ENCODE data around the gene NRP1.

NRP1 gene

GRCh38 chr10:33201056-33201780, 133.2 kb downstream of the NRP1 start:
- no peak overlapping the region for H3K4me3 ChIP-seq (ENCODE audit: low read depth, low read length)
- no peak for DNase-seq (ENCODE audit: low read depth)

DNA sequence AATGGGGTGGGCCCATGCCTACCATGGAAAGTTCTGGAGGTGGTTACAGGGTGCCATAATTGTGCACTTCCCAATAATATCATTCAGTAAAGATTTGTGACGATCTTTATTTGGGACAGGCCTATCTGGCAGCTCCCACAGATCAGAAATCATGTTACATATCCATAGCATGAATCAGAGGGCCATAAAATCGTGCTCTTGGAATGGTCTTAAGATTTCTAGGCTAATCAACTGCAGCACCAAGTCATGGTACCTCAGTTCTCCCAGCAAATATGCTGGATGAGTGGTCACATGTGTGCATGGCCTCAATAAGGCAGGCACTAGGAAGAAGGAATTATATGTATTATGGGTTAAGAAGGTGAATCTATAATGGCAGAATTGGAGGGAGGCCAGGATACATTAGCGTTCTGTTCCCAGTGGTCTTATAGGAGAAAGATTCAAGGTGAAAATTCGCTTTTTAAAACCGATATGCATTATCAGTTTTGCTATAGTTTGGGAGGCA, 134.7 kb downstream of the NRP1 start:
- no peak overlapping the region for H3K4me3 ChIP-seq (ENCODE audit: low read depth, low read length)
- no peak for DNase-seq (ENCODE audit: low read depth)

DNA sequence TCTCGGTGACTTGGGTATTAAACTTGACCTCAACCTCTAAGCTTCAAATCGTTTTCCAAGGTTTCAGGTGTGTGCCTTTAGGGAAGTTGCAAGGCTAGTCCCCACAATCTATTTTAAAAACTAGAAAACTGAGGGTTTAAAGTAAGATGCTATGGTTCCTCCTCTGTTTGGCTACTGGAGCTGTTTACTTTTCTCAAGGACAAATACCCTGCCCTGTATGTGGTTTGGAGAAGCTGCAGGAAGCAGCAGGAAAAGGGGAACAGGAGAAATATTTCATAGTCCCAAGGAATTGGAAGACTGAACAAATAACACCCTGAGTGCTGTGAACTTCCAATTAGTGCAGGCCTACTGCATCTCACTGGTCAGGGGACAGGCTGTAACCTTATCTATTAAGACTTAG, 135.9 kb downstream of the NRP1 start:
- no peak for DNase-seq (ENCODE audit: low read depth)
- H3K4me3 ChIP-seq (ENCODE audit: low read depth, low read length) = no peak overlapping the region

GRCh38 chr10:33196710-33197491, 137.6 kb downstream of the NRP1 start:
- H3K4me3 ChIP-seq (ENCODE audit: low read depth, low read length) = no peak overlapping the region
- DNase-seq (ENCODE audit: low read depth) = no peak

GRCh38 chr10:33196377-33196706, 138.1 kb downstream of the NRP1 start:
- no peak overlapping the region for H3K4me3 ChIP-seq (ENCODE audit: low read depth, low read length)
- no peak for DNase-seq (ENCODE audit: low read depth)

DNA sequence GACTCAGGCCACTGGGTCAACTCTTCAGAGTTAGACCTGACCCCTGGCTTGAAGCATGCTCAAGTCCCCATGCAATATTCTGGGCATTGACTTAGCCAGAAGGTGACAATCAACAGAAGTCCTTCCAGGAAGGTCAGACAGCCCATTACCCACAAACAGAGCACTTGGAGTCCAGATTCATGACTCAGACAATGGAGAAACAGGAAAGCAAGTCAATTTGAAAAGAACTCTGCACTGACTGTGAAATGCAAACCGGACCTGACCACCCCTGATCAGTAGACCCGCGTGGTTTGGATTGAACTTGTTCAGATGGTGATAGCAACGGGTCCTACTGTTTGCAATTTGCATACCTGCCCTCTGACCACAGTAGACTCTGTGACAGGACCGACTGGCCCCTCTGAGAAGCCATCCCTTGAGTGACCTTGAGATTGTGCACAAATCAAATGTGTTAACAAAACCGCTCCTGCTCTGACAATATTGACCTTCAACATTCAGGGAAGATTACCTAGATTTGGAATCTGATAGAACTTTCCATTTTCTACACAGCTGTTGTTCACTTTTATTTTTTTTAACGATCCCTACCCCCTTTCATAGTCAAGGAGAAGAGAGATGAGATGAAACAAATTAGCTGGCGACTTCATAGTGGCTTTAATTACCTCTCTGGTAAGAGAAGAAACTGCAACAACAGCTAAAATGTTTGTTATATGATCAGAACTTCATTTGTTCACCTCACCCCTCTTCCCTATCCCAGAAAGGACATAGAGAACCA, 138.7 kb downstream of the NRP1 start:
- no peak for DNase-seq (ENCODE audit: low read depth)
- no peak overlapping the region for H3K4me3 ChIP-seq (ENCODE audit: low read depth, low read length)

DNA sequence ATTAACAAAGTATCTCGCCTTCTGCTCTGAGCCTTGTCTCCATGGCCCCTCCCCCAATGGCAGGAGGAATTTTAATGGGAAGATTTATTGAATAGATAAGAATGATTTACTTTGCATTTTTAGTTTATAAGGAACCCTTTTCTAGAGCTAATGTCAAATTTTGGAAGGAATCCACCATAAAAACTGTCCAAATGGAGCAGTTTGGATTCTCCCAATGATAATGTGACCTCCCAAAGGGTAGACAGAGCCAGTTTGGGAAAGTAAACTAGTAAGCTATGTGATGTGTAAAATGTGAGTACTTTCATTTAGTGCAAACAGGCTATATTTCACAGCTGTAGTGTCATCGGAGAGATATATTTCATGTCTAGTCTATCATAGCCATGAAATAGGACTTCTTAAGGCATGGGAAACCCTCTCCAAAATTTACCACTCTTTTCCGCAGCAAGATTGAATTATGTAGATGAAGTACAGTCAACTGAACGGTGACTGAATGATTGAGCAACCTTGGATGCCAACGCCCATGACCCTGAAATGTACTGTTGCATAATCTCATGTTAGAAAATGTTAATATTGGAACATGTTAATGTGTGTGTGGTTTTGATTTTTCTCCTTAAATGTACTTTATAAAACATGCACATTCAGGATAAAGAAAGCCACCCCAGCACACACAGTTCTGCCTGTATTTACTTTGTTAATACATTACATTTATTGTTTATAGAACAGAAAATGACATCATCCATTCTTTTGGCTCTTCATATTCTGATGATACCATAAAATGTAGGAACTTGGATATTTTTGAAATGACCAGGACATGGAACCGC, 140.6 kb downstream of the NRP1 start:
- H3K4me3 ChIP-seq (ENCODE audit: low read depth, low read length) = no peak overlapping the region
- DNase-seq (ENCODE audit: low read depth) = peak; percentile 62

DNA sequence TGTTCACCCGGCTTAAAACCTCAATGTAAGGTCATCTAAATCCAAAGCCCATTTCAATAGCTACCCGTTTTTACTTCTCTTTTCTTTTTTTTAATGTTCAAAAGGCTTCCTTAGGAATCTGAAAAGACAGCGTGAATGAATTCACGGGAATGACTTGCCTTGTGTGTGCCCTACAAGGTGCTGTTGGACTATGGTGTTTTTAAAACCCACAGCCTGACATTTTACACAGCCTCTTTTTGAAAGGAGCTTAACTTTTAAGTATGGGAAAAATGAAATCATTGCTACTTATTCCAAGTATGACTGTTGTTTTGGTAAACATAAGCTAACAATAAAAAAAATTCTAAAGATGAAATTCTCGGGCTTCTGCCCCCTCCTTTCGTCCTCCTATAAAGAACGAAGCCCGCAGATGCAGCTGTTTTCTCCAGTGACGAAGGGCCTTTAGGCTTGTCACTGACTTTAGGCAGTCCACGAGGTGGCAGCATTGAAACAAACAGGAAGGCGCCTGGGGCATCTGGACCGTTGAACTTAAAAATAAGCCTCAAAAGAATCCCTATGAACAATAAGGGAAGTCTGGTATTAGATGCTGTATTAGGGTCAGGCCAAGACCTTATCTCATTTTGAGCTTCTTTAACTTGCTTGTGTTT, 141.3 kb downstream of the NRP1 start:
- peak; percentile 68 for DNase-seq (ENCODE audit: low read depth)
- no peak overlapping the region for H3K4me3 ChIP-seq (ENCODE audit: low read depth, low read length)

DNA sequence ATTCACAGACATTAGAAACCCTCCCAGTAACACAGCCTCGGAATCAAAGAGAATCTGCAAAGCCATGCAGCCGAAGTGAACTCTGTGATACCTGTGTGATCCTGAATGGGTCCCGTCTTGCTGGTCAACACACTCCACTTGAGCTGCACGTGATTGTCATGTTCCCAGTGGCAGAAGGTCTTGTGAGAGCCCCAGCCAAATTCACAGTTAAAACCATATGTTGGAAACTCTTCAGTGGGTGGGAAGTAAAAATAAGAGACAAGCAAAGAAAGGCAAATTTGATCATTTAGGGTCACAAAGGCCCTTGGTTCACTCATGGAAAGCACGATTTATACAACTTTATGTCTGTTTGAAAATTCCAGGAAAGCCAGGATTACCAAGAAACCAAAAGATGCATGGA, 142.3 kb downstream of the NRP1 start:
- no peak for DNase-seq (ENCODE audit: low read depth)
- no peak overlapping the region for H3K4me3 ChIP-seq (ENCODE audit: low read depth, low read length)

- H3K4me3 ChIP-seq (ENCODE audit: low read depth, low read length) = no peak overlapping the region
- DNase-seq (ENCODE audit: low read depth) = no peak
Observed at GRCh38 chr10:33190406-33190805, 144.1 kb downstream of the NRP1 start.

GRCh38 chr10:33189808-33190207, 144.7 kb downstream of the NRP1 start:
- H3K4me3 ChIP-seq (ENCODE audit: low read depth, low read length) = no peak overlapping the region
- no peak for DNase-seq (ENCODE audit: low read depth)

- no peak overlapping the region for H3K4me3 ChIP-seq (ENCODE audit: low read depth, low read length)
- DNase-seq (ENCODE audit: low read depth) = no peak
Observed at GRCh38 chr10:33189363-33189762, 145.1 kb downstream of the NRP1 start.

DNA sequence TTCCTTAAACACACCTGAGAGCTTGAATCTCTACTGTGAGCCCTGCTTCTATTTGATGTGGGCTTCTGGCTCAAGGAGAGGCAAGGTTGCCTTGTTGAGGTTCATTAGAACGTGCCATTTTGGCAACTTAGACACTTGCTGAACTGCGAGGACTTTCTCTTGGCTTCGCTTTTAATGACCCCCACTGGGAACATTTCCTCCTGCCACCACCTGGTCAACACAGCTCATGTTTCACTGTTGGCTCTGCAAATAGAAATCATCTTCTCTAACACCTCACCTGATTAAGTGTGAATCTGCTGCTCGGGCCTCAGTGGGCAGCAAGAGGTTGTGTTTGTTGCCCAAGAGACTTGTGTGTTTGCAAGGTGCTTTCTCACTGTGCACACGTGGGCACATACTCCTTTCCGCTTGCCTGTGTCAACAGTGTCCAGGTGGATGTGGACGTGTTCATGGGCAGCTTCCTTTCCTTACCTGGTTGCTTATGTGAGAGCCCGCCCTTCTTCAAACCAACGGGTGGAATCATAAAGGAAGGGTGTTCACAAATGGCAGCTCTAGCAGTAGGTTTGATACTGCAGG, 147.0 kb downstream of the NRP1 start:
- no peak overlapping the region for H3K4me3 ChIP-seq (ENCODE audit: low read depth, low read length)
- DNase-seq (ENCODE audit: low read depth) = no peak

- no peak for DNase-seq (ENCODE audit: low read depth)
- H3K4me3 ChIP-seq (ENCODE audit: low read depth, low read length) = no peak overlapping the region
Observed at GRCh38 chr10:33186150-33186549, 148.3 kb downstream of the NRP1 start.

GRCh38 chr10:33183655-33184054, 150.8 kb downstream of the NRP1 start:
- H3K4me3 ChIP-seq (ENCODE audit: low read depth, low read length) = no peak overlapping the region
- no peak for DNase-seq (ENCODE audit: low read depth)

DNA sequence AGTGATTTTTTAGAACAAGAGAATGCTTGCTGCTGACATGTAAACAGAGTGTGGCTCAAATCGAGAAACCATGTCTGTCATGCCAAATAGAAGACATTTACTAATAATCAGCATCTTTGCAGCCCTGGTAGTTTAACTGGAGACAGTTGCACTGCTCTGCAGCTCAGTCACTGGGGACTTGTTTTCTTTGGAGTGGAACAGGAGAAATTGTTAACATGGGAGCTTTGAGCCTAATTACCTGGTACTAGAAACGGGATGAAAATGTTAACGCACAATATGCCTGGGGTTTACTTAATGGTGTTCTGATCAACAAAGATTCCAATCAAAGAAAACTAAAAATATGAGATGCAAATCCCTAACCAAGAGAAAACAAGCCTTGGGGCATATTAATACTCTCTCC, 153.5 kb downstream of the NRP1 start:
- H3K4me3 ChIP-seq (ENCODE audit: low read depth, low read length) = no peak overlapping the region

DNA sequence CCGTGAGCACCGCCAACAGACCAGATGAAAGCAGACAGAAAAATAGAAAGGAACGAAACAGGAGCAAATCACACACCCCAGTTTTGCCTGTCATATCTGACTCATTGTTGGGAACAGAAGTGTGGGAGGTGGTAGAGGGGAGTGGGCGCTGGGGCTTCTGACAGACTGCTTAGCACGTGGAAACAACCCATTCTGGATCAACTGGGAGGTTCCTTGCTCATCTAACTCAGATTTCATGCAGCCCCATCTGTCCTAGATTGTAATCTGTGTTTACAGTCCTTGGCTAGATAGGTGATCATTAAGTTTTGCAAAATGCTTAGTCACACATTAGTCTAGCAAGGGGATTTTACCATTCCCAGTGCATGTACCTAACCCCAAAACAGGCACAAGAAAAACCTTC, 154.1 kb downstream of the NRP1 start:
- DNase-seq (ENCODE audit: low read depth) = no peak

More for the DNA sequence above, 153.5 kb downstream of the NRP1 start:
- DNase-seq (ENCODE audit: low read depth) = no peak

DNA sequence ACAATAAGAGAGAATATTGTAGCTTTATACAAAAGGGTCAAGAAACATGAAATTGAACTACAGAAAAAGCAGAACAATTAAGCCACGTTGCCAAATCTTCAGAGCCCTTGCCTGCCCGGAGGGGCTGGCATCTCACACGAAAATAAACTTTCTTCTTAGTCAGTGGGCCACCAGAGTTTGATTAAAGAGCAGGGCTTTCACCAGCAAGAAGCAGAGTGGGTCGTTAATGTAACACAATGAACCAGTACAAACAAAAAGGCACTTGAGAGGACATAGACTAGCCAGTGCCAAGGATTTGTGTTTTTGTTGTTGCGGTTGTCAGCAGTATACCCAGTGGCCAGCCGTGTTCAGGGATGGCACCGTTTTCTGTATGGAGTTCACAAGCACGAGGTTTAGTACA, 155.4 kb downstream of the NRP1 start:
- no peak overlapping the region for H3K4me3 ChIP-seq (ENCODE audit: low read depth, low read length)
- DNase-seq (ENCODE audit: low read depth) = no peak

More for the DNA sequence above, 154.1 kb downstream of the NRP1 start:
- no peak overlapping the region for H3K4me3 ChIP-seq (ENCODE audit: low read depth, low read length)
